GM21619 (cell line): ENCODE measurements around the gene RPRD1B.

Experiments
- ATAC-seq: cut with Tn5 transposase; IDR thresholded peaks from one replicate; pipeline ENCODE4 v1.9.1; 2021; ENCODE audit not compliant: unreplicated experiment

Gene RPRD1B

GRCh38 chr20:38033330-38034107 lies at the start of gene RPRD1B, which contains the start of gene TTI1:
Gene RPRD1B, plus strand, starts transcription at chr20:38033746. Its CDS starts 202 bp downstream, at chr20:38033948.
Gene TTI1, minus strand, starts transcription at chr20:38033456. Its CDS starts 19,640 bp downstream, at chr20:38013816.
- ATAC-seq = peak; percentile 81

- ATAC-seq = no peak
Observed at GRCh38 chr20:37984018-37984785, 49.3 kb upstream of the RPRD1B start.

GRCh38 chr20:37986044-37986858 lies 47.3 kb upstream of the RPRD1B start:
- ATAC-seq = no peak

GRCh38 chr20:37986873-37987601 lies 46.5 kb upstream of the RPRD1B start:
- no peak for ATAC-seq

- no peak for ATAC-seq
Observed at GRCh38 chr20:37987602-37988290, 45.8 kb upstream of the RPRD1B start.

- ATAC-seq = no peak
Observed at GRCh38 chr20:37988306-37988954, 45.1 kb upstream of the RPRD1B start.

GRCh38 chr20:37989601-37990295 lies 43.8 kb upstream of the RPRD1B start:
- no peak for ATAC-seq

GRCh38 chr20:37990571-37991151 lies 42.9 kb upstream of the RPRD1B start:
- peak; percentile 93 for ATAC-seq

GRCh38 chr20:37991157-37991866 lies 42.2 kb upstream of the RPRD1B start:
- no peak for ATAC-seq

GRCh38 chr20:37991908-37992307 lies 41.6 kb upstream of the RPRD1B start:
- no peak for ATAC-seq

- no peak for ATAC-seq
Observed at GRCh38 chr20:37992802-37993409, 40.6 kb upstream of the RPRD1B start.

- no peak for ATAC-seq
Observed at GRCh38 chr20:37994512-37994911, 39.0 kb upstream of the RPRD1B start.

- no peak for ATAC-seq
Observed at GRCh38 chr20:37995856-37996605, 37.5 kb upstream of the RPRD1B start.

GRCh38 chr20:37997516-37997915 lies 36.0 kb upstream of the RPRD1B start:
- ATAC-seq = no peak

GRCh38 chr20:37999526-38000263 lies 33.9 kb upstream of the RPRD1B start:
- no peak for ATAC-seq

- no peak for ATAC-seq
Observed at GRCh38 chr20:38000293-38000692, 33.3 kb upstream of the RPRD1B start.
